CD4-positive, alpha-beta T cell (primary cell): ENCODE data around the gene MREG. TPM values are rescaled to one million over a fixed set of nuclear protein-coding genes. Genes with fewer than 3 reads are reported as not detected.

Source experiments
- ATAC-seq: fragments of 200-7000 bp; cut with Tn5 transposase; one replicate; pipeline ENCODE4 v1.10.0; 2022; ENCODE audit warnings: mild to moderate bottlenecking; ENCODE audit not compliant: poor library complexity
- CTCF ChIA-PET: fragments of 350-600 bp; sonication (Branson Sonifier 250); formaldehyde crosslinking; loops from one replicate; lab custom pipeline; 2021; ENCODE audit warnings: antibody characterized with exemption, inconsistent platforms; lab: Charles Lee
- POLR2A ChIA-PET: fragments of 350-600 bp; sonication (Branson Sonifier 250); formaldehyde crosslinking; loops from one replicate; lab custom pipeline; 2021; ENCODE audit warnings: antibody characterized with exemption, inconsistent platforms; lab: Charles Lee
- DNase-seq, 14 experiments: peaks; one replicate each; pipeline ENCODE4 v3.0.0-alpha.2; 2013 to 2020; ENCODE audit warnings: mixed read lengths in 2 of 14
- H3K27ac ChIP-seq, 2 donors: one replicate each; pipeline versions ENCODE4 v1.5.1 to v1.7.0; 2013; ENCODE audit warnings: low read length in 2 of 2, low read depth in 1 of 2, mild to moderate bottlenecking in 1 of 2
- H3K27me3 ChIP-seq, 2 experiments: 1 replicate in 1 of 2; 2 replicates in 1 of 2; pipeline versions ENCODE4 v1.6.1 to v1.7.0; 2013; ENCODE audit warnings: low read length in 2 of 2, control low read depth in 1 of 2, mild to moderate bottlenecking in 1 of 2, moderate library complexity in 1 of 2; ENCODE audit not compliant: insufficient read depth in 2 of 2, control insufficient read depth in 1 of 2
- H3K36me3 ChIP-seq: one replicate; pipeline ENCODE4 v1.6.1; 2013; ENCODE audit warnings: low read length, control low read depth; ENCODE audit not compliant: insufficient read depth
- H3K4me1 ChIP-seq: one replicate; pipeline ENCODE4 v1.6.1; 2013; ENCODE audit warnings: low read length, control low read depth; ENCODE audit not compliant: insufficient read depth
- H3K4me3 ChIP-seq: one replicate; pipeline ENCODE4 v1.5.1; 2013; ENCODE audit warnings: mild to moderate bottlenecking, low read length, moderate library complexity
- H3K9me3 ChIP-seq, 2 experiments: 1 replicate in 1 of 2; 2 replicates in 1 of 2; pipeline versions ENCODE4 v1.6.1 to v1.7.0; 2013; ENCODE audit warnings: low read length in 2 of 2, mild to moderate bottlenecking in 2 of 2, control low read depth in 1 of 2, moderate library complexity in 1 of 2; ENCODE audit not compliant: control insufficient read depth in 1 of 2, insufficient read depth in 1 of 2
- H3K27ac Mint-ChIP-seq: one replicate; pipeline ENCODE4 v1.8.0; 2020; ENCODE audit warnings: mixed read lengths
- H3K27me3 Mint-ChIP-seq: one replicate; pipeline ENCODE4 v1.8.0; 2021; ENCODE audit warnings: mixed read lengths
- H3K36me3 Mint-ChIP-seq: one replicate; pipeline ENCODE4 v1.8.0; 2021; ENCODE audit warnings: low read depth, mixed read lengths
- H3K4me1 Mint-ChIP-seq: one replicate; pipeline ENCODE4 v1.8.0; 2021; ENCODE audit warnings: low read depth, mixed read lengths
- H3K4me3 Mint-ChIP-seq: one replicate; pipeline ENCODE4 v1.8.0; 2020; ENCODE audit warnings: mild to moderate bottlenecking, mixed read lengths
- H3K9me3 Mint-ChIP-seq: one replicate; pipeline ENCODE4 v1.8.0; 2020; ENCODE audit warnings: mixed read lengths
- intact Hi-C, 2 experiments: fragments of 100-400 bp; cut with DNase I in 1 of 2; cut with micrococcal nuclease in 1 of 2; formaldehyde crosslinking; loops; one replicate each; pipeline versions ENCODE4 v1.15.1 to v1.9.0; 2023 to 2025; cut with DNase I, micrococcal nuclease
- total RNA-seq, 174 experiments: library from RNA in 2 of 174; stranded (reverse) in 2 of 174; gene quantifications; one replicate each; pipeline ENCODE4 v1.2.3 and lab custom pipeline; 2021 to 2026
- TF ChIP-seq, protein P1 (sequence below): fragments of 200-600 bp; IDR thresholded peaks from one replicate; pipeline ENCODE4 v1.8.0; 2022; ENCODE audit warnings: antibody characterized with exemption, mild to moderate bottlenecking

The MREG gene
- total RNA-seq, 2 experiments from 2014 or later = 1.8 to 2.8 TPM

- ATAC-seq = no peak
- ChIA-PET POLR2A (no interaction called here), CTCF (no interaction called here)
- no peak for DNase-seq
- Histone ChIP-seq H3K36me3 (no peaks in the 10 kb centered on the region), H3K4me3 (no peak overlapping the region), H3K27me3 (peaks cover 0 to 4% of the 10 kb centered on the region in 2 experiments), H3K9me3 (no peaks in the 10 kb centered on the region), H3K4me1 (no peaks in the 10 kb centered on the region), H3K27ac (no peak overlapping the region)
- no peaks in the 10 kb centered on the region for H3K9me3 Mint-ChIP-seq
- no peak overlapping the region for H3K4me3 Mint-ChIP-seq
- peaks cover 5% of the 10 kb centered on the region for H3K27me3 Mint-ChIP-seq
- no peaks in the 10 kb centered on the region for H3K4me1 Mint-ChIP-seq
- intact Hi-C loops = no loop called here
- no peak overlapping the region for H3K27ac Mint-ChIP-seq
- TF ChIP-seq, protein P1, sequence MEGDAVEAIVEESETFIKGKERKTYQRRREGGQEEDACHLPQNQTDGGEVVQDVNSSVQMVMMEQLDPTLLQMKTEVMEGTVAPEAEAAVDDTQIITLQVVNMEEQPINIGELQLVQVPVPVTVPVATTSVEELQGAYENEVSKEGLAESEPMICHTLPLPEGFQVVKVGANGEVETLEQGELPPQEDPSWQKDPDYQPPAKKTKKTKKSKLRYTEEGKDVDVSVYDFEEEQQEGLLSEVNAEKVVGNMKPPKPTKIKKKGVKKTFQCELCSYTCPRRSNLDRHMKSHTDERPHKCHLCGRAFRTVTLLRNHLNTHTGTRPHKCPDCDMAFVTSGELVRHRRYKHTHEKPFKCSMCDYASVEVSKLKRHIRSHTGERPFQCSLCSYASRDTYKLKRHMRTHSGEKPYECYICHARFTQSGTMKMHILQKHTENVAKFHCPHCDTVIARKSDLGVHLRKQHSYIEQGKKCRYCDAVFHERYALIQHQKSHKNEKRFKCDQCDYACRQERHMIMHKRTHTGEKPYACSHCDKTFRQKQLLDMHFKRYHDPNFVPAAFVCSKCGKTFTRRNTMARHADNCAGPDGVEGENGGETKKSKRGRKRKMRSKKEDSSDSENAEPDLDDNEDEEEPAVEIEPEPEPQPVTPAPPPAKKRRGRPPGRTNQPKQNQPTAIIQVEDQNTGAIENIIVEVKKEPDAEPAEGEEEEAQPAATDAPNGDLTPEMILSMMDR = no peak
- no peaks in the 10 kb centered on the region for H3K36me3 Mint-ChIP-seq
These were observed 99.1 kb downstream of the MREG start for GRCh38 chr2:215914054-215914776.

DNA sequence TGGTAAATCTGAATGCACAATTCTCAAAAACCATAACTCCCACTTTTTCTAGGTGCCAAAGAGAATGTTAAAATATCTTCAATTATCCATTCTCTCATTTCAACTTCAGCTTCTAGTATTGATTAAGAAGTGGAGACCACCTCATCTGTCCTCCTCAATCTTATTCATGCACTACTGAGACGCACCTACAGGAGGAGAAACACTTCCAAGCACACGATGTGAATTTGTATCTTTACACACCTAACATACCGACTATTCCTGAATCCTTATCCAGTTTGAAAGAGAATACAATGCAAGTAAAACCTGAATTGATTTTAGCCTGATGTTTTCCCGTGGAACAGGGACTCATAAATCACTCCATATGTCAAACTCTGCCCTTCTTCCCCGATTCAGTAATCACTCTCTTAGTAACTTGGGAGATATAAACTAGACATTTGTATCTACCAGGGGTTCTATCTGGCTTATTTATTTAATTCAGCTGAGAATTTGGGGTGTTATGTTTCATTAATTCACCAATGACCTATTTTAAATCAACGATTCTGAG lies 101.0 kb downstream of the MREG start:
- Histone ChIP-seq H3K36me3 (no peaks in the 10 kb centered on the region), H3K4me1 (no peaks in the 10 kb centered on the region), H3K27me3 (peaks cover 0 to 4% of the 10 kb centered on the region in 2 experiments), H3K4me3 (no peak overlapping the region), H3K9me3 (no peaks in the 10 kb centered on the region), H3K27ac (no peak overlapping the region)
- no peaks in the 10 kb centered on the region for H3K36me3 Mint-ChIP-seq
- POLR2A ChIA-PET = no interaction called here
- ATAC-seq (no peak), DNase-seq (no peak)
- TF ChIP-seq, protein P1 = no peak
- CTCF ChIA-PET = no interaction called here
- no peaks in the 10 kb centered on the region for H3K9me3 Mint-ChIP-seq
- H3K4me3 Mint-ChIP-seq = no peak overlapping the region
- no peaks in the 10 kb centered on the region for H3K4me1 Mint-ChIP-seq
- intact Hi-C loops = no loop called here
- H3K27me3 Mint-ChIP-seq = peaks cover 5% of the 10 kb centered on the region
- H3K27ac Mint-ChIP-seq = no peak overlapping the region

DNA sequence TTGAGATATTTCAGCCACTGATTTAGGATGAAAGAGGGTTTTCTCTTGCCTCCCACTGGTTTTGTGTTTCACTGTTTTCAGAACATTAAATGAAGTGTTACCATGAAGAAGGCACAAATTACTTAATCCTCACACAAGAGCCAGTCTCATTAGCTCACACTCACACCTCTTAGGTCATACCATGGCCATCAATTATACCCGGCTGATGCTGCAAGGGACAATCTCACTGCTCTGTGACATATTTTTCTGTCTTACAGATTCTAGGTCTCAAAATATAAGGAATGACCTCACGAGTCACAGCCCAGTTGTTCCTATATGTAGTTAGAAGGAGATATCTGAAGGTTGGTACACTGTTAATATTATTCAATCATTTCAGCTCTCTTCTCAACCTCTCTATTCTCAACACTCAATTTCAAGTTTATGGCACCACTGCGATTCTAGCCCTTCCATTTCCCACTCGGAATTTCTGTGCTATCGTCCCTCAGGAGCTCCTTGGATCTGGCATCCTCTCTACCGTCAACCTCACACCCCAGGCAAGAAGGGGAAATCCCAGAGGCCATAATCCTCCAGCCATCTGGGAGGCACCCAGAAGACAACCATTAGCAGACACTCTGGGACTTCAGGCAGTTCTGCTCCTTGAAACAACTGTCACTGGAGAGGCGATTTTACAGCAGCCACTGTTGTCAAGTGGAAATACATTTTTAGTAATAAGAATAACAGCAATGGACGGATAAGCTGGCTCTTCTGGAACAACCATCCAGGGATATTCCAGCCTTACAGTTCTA lies 101.9 kb downstream of the MREG start:
- Histone ChIP-seq H3K27ac (no peak overlapping the region), H3K27me3 (no peaks in the 10 kb centered on the region), H3K4me1 (no peaks in the 10 kb centered on the region), H3K4me3 (no peak overlapping the region), H3K9me3 (no peaks in the 10 kb centered on the region), H3K36me3 (no peaks in the 10 kb centered on the region)
- ChIA-PET POLR2A (no interaction called here), CTCF (no interaction called here)
- no peaks in the 10 kb centered on the region for H3K4me1 Mint-ChIP-seq
- H3K9me3 Mint-ChIP-seq = no peaks in the 10 kb centered on the region
- H3K27ac Mint-ChIP-seq = no peak overlapping the region
- intact Hi-C loops = no loop called here
- ATAC-seq = no peak
- DNase-seq = no peak
- H3K36me3 Mint-ChIP-seq = no peaks in the 10 kb centered on the region
- TF ChIP-seq, protein P1 = no peak
- peaks cover 5% of the 10 kb centered on the region for H3K27me3 Mint-ChIP-seq
- H3K4me3 Mint-ChIP-seq = no peak overlapping the region
